ENCODE results near the gene RABL6.

Gene RABL6

GRCh38 chr9:136826703-136827582 is 19.2 kb downstream of the RABL6 start:
- H3K27ac ChIP-seq (ENCODE audit: extremely low read depth, low read depth, low read length), result no peak overlapping the region
- CTCF ChIA-PET, result interaction anchor here (0.6 to 1.4 kb wide), 5 partner anchors 15 to 122 kb away, joined by 3 to 5 read pairs (median 3); partner anchors contain the start of genes AJM1 and RABL6

GRCh38 chr9:136827794-136828473 is 20.2 kb downstream of the RABL6 start:
- no peak for TF ChIP-seq ZNF777 (tag by site-specific recombination; IDR thresholded peaks at IDR 0.05; ENCODE audit: borderline replicate concordance)
- no peak for TF ChIP-seq ZNF354C (tag by site-specific recombination; IDR thresholded peaks at IDR 0.05; ENCODE audit: borderline replicate concordance, low read depth)
- TF ChIP-seq TRIM28 (IDR thresholded peaks at IDR 0.05; ENCODE audit: borderline replicate concordance, low read length), result no peak
- no peak for TF ChIP-seq ZNF140 (tag by site-specific recombination; IDR thresholded peaks at IDR 0.05)
- no peak overlapping the region for H3K27ac ChIP-seq (ENCODE audit: extremely low read depth, low read depth, low read length)
- CTCF ChIA-PET, result interaction anchor here (0.6 to 1.4 kb wide), 4 partner anchors 15 to 867 kb away, joined by 4 to 5 read pairs (median 5); partner anchors contain the start of genes AJM1 and UBAC1
- POLR2A ChIA-PET, result interaction anchor here (0.6 kb wide), 1 partner anchor 25 kb away, joined by 3 read pairs; no protein-coding TSS in a partner anchor
- no peaks in the 10 kb centered on the region for H3K9me3 ChIP-seq (ENCODE audit: control insufficient read depth, insufficient read depth, low read depth, low read length)
- peaks cover 0 to 93% of the 10 kb centered on the region in 2 experiments; a peak in 1 of 3 replicates for H3K36me3 ChIP-seq (ENCODE audit: control insufficient read depth in 2 of 2, insufficient read depth in 1 of 2, low read length in 2 of 2)
- no peaks in the 10 kb centered on the region for H3K4me1 ChIP-seq (ENCODE audit: control insufficient read depth, insufficient read depth, low read length)
- no peak overlapping the region for H3K4me3 ChIP-seq (ENCODE audit: low read depth, low read length)

More at GRCh38 chr9:136826703-136827582, 19.2 kb downstream of the RABL6 start:
- Histone ChIP-seq H3K36me3 (ENCODE audit: control insufficient read depth in 2 of 2, insufficient read depth in 1 of 2, low read length in 2 of 2) (peaks cover 0 to 84% of the 10 kb centered on the region in 2 experiments; a peak in 1 of 3 replicates), H3K4me1 (ENCODE audit: control insufficient read depth, insufficient read depth, low read length) (no peaks in the 10 kb centered on the region), H3K4me3 (ENCODE audit: low read depth, low read length) (no peak overlapping the region), H3K9me3 (ENCODE audit: control insufficient read depth, insufficient read depth, low read depth, low read length) (no peaks in the 10 kb centered on the region)
- POLR2A ChIA-PET, result interaction anchor here (0.6 kb wide), 1 partner anchor 24 kb away, joined by 3 read pairs; no protein-coding TSS in a partner anchor
- TF ChIP-seq ELK4 (IDR thresholded peaks at IDR 0.05; ENCODE audit: borderline replicate concordance, low read depth, low read length) (no peak), ZNF692 (tag by site-specific recombination; IDR thresholded peaks at IDR 0.05) (no peak), ZNF596 (tag by site-specific recombination; IDR thresholded peaks at IDR 0.05) (no peak), SCRT2 (tag by site-specific recombination; IDR thresholded peaks at IDR 0.05) (peak; percentile 80), ZNF777 (tag by site-specific recombination; IDR thresholded peaks at IDR 0.05; ENCODE audit: borderline replicate concordance) (no peak)

GRCh38 chr9:136828474-136829140 is 20.9 kb downstream of the RABL6 start:
- H3K4me3 ChIP-seq (ENCODE audit: low read depth, low read length), result no peak overlapping the region
- no peaks in the 10 kb centered on the region for H3K4me1 ChIP-seq (ENCODE audit: control insufficient read depth, insufficient read depth, low read length)
- H3K27ac ChIP-seq (ENCODE audit: extremely low read depth, low read depth, low read length), result no peak overlapping the region
- H3K9me3 ChIP-seq (ENCODE audit: control insufficient read depth, insufficient read depth, low read depth, low read length), result no peaks in the 10 kb centered on the region
- ChIA-PET CTCF (interaction anchor here (1.0 to 1.2 kb wide), 2 partner anchors 14 to 201 kb away, joined by 3 to 5 read pairs; no protein-coding TSS in a partner anchor), POLR2A (interaction anchor here (1.4 kb wide), 1 partner anchor 12 kb away, joined by 5 read pairs; no protein-coding TSS in a partner anchor)
- peaks cover 0 to 88% of the 10 kb centered on the region in 2 experiments; a peak in 1 of 3 replicates for H3K36me3 ChIP-seq (ENCODE audit: control insufficient read depth in 2 of 2, insufficient read depth in 1 of 2, low read length in 2 of 2)
- TF ChIP-seq ZNF112 (tag by site-specific recombination; IDR thresholded peaks at IDR 0.05) (no peak), ZNF174 (tag by site-specific recombination; IDR thresholded peaks at IDR 0.05) (no peak), ZNF274 (IDR thresholded peaks at IDR 0.05; ENCODE audit: low read length) (no peak), ZNF274 (tag by site-specific recombination; IDR thresholded peaks at IDR 0.05; ENCODE audit: borderline replicate concordance) (no peak), ZNF175 (tag by site-specific recombination; IDR thresholded peaks at IDR 0.05) (no peak), ZNF37A (tag by site-specific recombination; IDR thresholded peaks at IDR 0.05) (no peak)
